Measurements from ENCODE around the gene SBNO1. TPM values are rescaled to one million over a fixed set of nuclear protein-coding genes. Genes with fewer than 3 reads are reported as not detected.

SBNO1 gene
- total RNA-seq (32.5 and 34.2 TPM in 2 replicates), polyA plus RNA-seq (3.8 and 4.8 TPM in 2 replicates), polyA minus RNA-seq (18.1 and 21.6 TPM in 2 replicates), Bru-seq, nascent RNA (percentile 81 among the genes with signal in this experiment), BruChase-seq, experiment 1, labeled RNA remaining after a 6-hour chase (percentile 93 among the genes with signal in this experiment), BruChase-seq, experiment 2, labeled RNA remaining after a 2-hour chase (percentile 90 among the genes with signal in this experiment)
- 4.8 and 5.0 TPM in 2 replicates for polyA plus RNA-seq (2011; cell fraction: cytosol; rRNA removed)
- 8.7 and 10.2 TPM in 2 replicates for polyA plus RNA-seq (2011; cell fraction: nucleus; rRNA removed)
- polyA plus RNA-seq (2012): 17.1 and 24.4 TPM in 2 replicates
- polyA minus RNA-seq (2011; cell fraction: cytosol; rRNA and poly(A)+ RNA removed): 15.8 TPM
- polyA minus RNA-seq (2011; cell fraction: nucleus; rRNA and poly(A)+ RNA removed): 10.6 and 14.2 TPM in 2 replicates
- long read RNA-seq, full-length matches to known transcripts: 7 of 38 reads
- long read RNA-seq, partial matches to known transcripts: 16 of 38 reads
- long read RNA-seq, other reads (novel, unspliced or antisense): 15 of 38 reads

DNA sequence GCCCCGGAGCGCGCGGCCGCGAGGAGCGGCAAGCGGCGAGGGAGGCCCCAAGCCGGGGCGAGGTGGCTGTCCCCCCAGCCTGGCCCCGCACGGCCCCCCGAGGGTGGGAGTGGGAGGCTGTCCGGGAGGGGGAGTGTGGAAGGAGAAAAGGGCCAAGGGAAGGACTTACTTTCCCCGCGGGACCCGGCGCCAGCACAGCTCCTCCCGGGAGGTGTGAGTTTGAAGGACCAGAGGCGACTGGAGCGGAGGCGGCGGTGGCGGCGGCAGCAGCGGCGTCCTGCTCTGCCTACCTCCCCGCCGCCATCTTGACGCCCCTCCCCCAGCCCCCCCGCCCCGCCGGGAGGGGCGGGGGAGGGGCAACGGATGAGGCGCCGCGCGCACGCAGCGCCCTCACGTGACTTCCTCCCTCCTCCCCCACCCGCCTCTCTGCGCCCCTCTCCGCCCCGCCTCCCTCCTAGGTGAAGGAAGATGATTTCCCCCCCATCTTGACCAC lies at the start of gene SBNO1:
Gene SBNO1 (minus strand): TSS at position 316 of the 493 bp plus-strand sequence. CDS start 14,406 bp downstream, outside the sequence.
- intact Hi-C loops (cut with micrococcal nuclease): loop anchor here (1.0 to 2.0 kb wide), 5 partner anchors 20 to 220 kb away; partner anchors contain the start of genes CDK2AP1, KMT5A and TMED2

DNA sequence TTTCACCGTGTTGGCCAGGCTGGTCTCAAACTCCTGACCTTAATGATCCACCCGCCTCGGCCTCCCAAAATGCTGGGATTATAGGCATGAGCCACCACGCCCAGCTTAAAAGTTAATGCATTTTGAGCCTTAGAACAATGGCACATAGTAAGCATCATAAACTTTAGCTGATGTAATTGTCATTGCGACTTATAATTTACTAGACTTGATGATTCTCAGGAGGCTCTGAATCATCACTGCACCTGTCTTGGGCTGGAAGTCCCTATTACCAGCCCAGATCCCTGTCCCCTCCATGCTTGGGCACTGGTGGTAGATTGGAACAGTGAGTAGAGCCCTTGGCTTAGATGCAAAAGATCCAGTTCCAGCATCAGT lies 45.4 kb upstream of the SBNO1 start:
- no TSS peak for BruUV-seq (replicated peaks)
- CTCF ChIA-PET: interaction anchor here (0.6 to 1.2 kb wide), 3 partner anchors 11 to 169 kb away, joined by 3 read pairs; partner anchors contain the start of gene SBNO1
- Histone ChIP-seq H3K9me1 (replicated peaks; ENCODE audit: control insufficient read depth, extremely low read depth, insufficient read depth, low read length) (no peaks in the 10 kb centered on the region), H2AFZ (ENCODE audit: low read depth, low read length) (no peak overlapping the region), H3K9ac (replicated peaks; ENCODE audit: extremely low read depth, insufficient read depth, low read length) (no peak overlapping the region), H4K20me1 (replicated peaks; ENCODE audit: control insufficient read depth, extremely low read depth, insufficient read depth, low read length) (no peaks in the 10 kb centered on the region), H3K9me3 (replicated peaks; ENCODE audit: control insufficient read depth, insufficient read depth, low read length) (no peaks in the 10 kb centered on the region), H3K27me3 (ENCODE audit: control insufficient read depth in 2 of 2, insufficient read depth in 2 of 2, low read length in 2 of 2) (no peaks in the 10 kb centered on the region), H3K4me2 (ENCODE audit: insufficient read depth, low read length) (no peak overlapping the region), H3K36me3 (ENCODE audit: control insufficient read depth in 2 of 2, extremely low read depth in 1 of 2, insufficient read depth in 2 of 2, low read length in 2 of 2) (peaks cover 17 to 18% of the 10 kb centered on the region in 2 experiments), H3K4me1 (ENCODE audit: control insufficient read depth, extremely low read depth, insufficient read depth, low read length) (no peaks in the 10 kb centered on the region), H3K27ac (ENCODE audit: insufficient read depth, low read depth, low read length) (no peak overlapping the region), H3K4me3 (replicated peaks in 1 of 3; ENCODE audit: insufficient read depth in 1 of 3, low read depth in 1 of 3, low read length in 3 of 3) (no peak overlapping the region), H3K79me2 (ENCODE audit: control insufficient read depth, insufficient read depth, low read length) (no peaks in the 10 kb centered on the region)
- POLR2A ChIA-PET: no interaction called here
- intact Hi-C loops (cut with micrococcal nuclease): no loop called here
- dilution Hi-C loops (cut with MboI; ENCODE audit: extremely low pct_ligation_motif_present, low sequenced_read_pairs): no loop called here
- FAIRE-seq (no peak), DNase-seq (ENCODE audit: low read depth, low spot score) (no peak)
- TF ChIP-seq POLR2AphosphoS5 (IDR thresholded peaks at IDR 0.05; ENCODE audit: insufficient read depth, low read depth, low read length): no peak
- no peak for TF ChIP-seq GATA2 (IDR thresholded peaks at IDR 0.05; ENCODE audit: insufficient read depth, insufficient read length, low read depth, low read length)
- TF ChIP-seq JUN (IDR thresholded peaks at IDR 0.05; ENCODE audit: borderline replicate concordance, insufficient read depth, insufficient read length, low read depth): no peak
- no peak for TF ChIP-seq MYC (IDR thresholded peaks at IDR 0.05; ENCODE audit: low read depth, low read length)
- TF ChIP-seq POLR2A (IDR thresholded peaks at IDR 0.05; ENCODE audit: low read depth, low read length): no peak

More for the DNA sequence above, at the start of gene SBNO1:
- CTCF ChIA-PET: interaction anchor here (0.9 to 3.0 kb wide), 16 partner anchors 9 to 219 kb away, joined by 3 to 51 read pairs (median 6); partner anchors contain the start of gene KMT5A
- Histone ChIP-seq H3K36me3 (ENCODE audit: control insufficient read depth in 2 of 2, extremely low read depth in 1 of 2, insufficient read depth in 2 of 2, low read length in 2 of 2) (no peaks in the 10 kb centered on the region), H3K4me3 (replicated peaks in 1 of 3; ENCODE audit: insufficient read depth in 1 of 3, low read depth in 1 of 3, low read length in 3 of 3) (peak within 1 kb of the TSS; percentile 79 to 93 (median 86)), H3K27ac (ENCODE audit: insufficient read depth, low read depth, low read length) (peak within 1 kb of the TSS; percentile 75), H4K20me1 (replicated peaks; ENCODE audit: control insufficient read depth, extremely low read depth, insufficient read depth, low read length) (no peaks in the 10 kb centered on the region), H3K9me3 (replicated peaks; ENCODE audit: control insufficient read depth, insufficient read depth, low read length) (no peaks in the 10 kb centered on the region), H3K27me3 (ENCODE audit: control insufficient read depth in 2 of 2, insufficient read depth in 2 of 2, low read length in 2 of 2) (no peaks in the 10 kb centered on the region), H3K9me1 (replicated peaks; ENCODE audit: control insufficient read depth, extremely low read depth, insufficient read depth, low read length) (no peaks in the 10 kb centered on the region), H3K9ac (replicated peaks; ENCODE audit: extremely low read depth, insufficient read depth, low read length) (peak within 1 kb of the TSS; percentile 90), H3K4me1 (ENCODE audit: control insufficient read depth, extremely low read depth, insufficient read depth, low read length) (peaks cover 13% of the 10 kb centered on the region), H3K4me2 (ENCODE audit: insufficient read depth, low read length) (peak within 1 kb of the TSS; percentile 72), H3K79me2 (ENCODE audit: control insufficient read depth, insufficient read depth, low read length) (peaks cover 47% of the 10 kb centered on the region), H2AFZ (ENCODE audit: low read depth, low read length) (peak within 1 kb of the TSS; percentile 75)
- POLR2A ChIA-PET: interaction anchor here (0.7 to 1.6 kb wide), 3 partner anchors 19 to 620 kb away, joined by 3 to 12 read pairs (median 4); partner anchors contain the start of genes KMT5A, MPHOSPH9 and MTRFR
- dilution Hi-C loops (cut with MboI; ENCODE audit: extremely low pct_ligation_motif_present, low sequenced_read_pairs): no loop called here
- TF ChIP-seq, protein P1, sequence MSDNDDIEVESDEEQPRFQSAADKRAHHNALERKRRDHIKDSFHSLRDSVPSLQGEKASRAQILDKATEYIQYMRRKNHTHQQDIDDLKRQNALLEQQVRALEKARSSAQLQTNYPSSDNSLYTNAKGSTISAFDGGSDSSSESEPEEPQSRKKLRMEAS (IDR thresholded peaks at IDR 0.05; ENCODE audit: insufficient read depth, insufficient read length): peak; percentile 74
- peak; percentile 42 for TF ChIP-seq MYC (IDR thresholded peaks at IDR 0.05; ENCODE audit: low read depth, low read length)
- peak; percentile 54 for TF ChIP-seq POLR2AphosphoS5 (IDR thresholded peaks at IDR 0.05; ENCODE audit: insufficient read depth, low read depth, low read length)
- TF ChIP-seq FOS (IDR thresholded peaks at IDR 0.05; ENCODE audit: borderline replicate concordance, insufficient read depth, low read length): no peak
- FAIRE-seq (no peak), DNase-seq (ENCODE audit: low read depth, low spot score) (no peak)
- BruUV-seq (replicated peaks): no TSS peak
